ENCODE measurements around the gene ALG14.
A peak's percentile ranks its signal among the peaks of the same experiment; 100 is the strongest.
"Not testable (repeated sequence)": the region's sequence is repeated elsewhere in the genome, so short reads cannot be mapped to it uniquely, and the experiment has no call there.

Gene ALG14

DNA sequence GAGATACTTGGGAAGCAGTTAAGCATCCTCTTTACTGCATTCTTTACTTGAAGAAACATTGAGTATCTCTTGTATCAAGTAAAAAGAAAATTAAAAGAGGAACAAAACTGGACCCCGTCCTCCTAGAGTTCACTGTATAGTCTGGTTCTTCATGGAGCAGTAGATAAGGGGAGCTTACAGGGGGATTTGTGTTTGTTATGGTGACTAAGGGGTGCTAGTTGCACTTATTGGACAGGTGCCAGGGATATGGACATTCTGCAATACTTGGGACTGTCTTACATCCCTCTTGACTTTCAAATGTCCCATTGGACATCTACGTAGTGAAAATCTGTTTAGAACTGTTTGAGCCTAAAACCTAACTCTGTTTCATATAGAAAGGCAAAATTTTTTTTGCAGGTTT is 67.2 kb downstream of the ALG14 start:
- DNase-seq, result no peak

DNA sequence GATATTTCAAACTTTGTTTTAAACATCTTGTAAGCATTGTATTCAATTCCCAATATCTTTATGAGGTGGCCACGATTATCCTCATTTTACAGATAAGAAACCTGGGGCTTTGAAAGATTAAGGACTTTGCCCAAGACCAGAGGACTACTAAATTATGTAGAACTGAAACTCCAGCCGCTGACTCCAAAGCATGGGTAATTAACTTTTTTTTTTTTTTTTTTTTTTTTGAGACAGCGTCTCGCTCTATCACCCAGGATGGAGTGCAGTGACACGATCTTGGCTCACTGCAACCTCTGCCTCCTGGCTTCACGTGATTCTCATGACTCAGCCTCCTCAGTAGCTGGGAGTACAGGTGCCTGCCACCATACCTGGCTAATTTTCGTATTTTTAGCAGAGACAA is 68.7 kb downstream of the ALG14 start:
- DNase-seq, result no peak

GRCh38 chr1:95003433-95003738 is 69.4 kb downstream of the ALG14 start:
- no peak for DNase-seq

GRCh38 chr1:95002540-95003432 is 70.0 kb downstream of the ALG14 start:
- peak; percentile 82 for DNase-seq

DNA sequence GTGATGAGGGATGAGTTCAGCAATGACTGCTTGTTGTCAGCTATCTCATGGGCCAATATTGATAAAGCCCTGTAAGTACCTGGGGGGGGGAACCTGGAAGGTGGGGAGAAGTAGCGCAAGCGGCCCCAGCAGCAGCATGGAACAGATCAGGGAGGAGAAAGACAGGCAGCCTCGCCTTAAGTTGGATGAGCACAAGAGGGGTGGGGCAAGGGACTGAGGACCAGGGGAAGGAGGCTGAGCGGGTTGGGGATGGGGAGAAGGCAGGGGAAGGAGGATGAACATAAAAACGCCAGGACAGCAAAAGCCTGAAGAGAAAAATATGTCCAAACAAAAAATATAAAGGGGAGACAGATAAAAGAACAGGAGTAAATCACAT is 70.6 kb downstream of the ALG14 start:
- DNase-seq, result peak; percentile 50

- DNase-seq, result peak; percentile 45
These were observed 73.2 kb downstream of the ALG14 start for GRCh38 chr1:94999456-95000131.

DNA sequence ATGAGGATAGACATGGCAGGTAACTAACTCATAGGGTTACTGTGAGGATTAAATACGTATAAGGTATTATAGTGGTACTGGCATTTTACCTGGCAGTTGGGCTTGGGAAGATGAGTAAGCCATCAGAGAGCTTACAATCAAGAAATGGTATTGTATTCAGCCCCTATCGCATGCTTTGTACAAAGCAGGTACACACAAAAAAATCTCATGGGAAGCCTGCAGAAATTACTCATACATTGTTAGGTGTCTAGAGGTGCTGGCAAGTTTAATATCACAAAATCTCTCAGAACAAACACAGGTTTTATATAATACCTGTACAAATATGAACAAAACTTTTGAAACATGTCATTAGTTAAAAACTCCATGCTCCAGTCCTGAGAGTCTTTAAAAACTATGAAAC is 74.0 kb downstream of the ALG14 start:
- DNase-seq, result no peak

DNA sequence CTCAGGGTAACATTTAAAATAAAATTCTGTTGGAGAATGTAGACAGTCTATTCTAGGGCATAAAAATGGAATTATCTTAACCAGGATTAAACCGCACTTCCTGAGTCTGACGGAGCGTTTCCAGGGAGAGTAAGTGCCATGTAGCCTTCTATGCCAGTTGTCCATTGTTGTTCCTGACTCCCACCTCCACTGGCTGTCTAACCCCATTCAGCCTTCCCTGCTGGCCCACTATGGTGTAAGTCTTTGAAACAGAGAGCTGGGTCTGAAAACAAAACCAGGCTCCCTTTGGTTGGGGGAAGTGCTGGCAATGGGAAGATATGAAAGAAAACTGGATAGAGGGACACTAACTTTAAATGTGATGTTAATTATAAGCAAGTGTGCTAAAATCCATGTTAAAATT is 74.6 kb downstream of the ALG14 start:
- no peak for DNase-seq

GRCh38 chr1:94995536-94995935 is 77.2 kb downstream of the ALG14 start:
- not testable (repeated sequence) for DNase-seq

DNA sequence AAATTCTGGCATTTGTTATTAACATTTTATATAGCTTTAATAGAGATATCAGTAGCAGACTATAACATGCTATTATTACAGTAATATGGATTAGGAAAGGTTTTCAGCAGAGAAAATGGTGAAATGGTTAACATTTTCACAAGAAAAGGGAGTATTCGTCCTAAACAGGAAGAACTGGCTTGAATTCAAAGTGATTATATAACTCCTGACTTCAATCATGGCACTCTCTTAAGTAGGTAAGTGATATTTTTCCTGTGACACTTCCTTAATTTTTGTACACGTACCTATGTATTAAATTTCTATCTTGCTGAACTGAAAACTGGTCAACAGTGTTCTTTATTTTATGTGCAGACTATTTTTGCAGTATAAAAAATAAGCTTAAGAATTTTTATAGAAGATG is 77.9 kb downstream of the ALG14 start:
- DNase-seq, result no peak

DNA sequence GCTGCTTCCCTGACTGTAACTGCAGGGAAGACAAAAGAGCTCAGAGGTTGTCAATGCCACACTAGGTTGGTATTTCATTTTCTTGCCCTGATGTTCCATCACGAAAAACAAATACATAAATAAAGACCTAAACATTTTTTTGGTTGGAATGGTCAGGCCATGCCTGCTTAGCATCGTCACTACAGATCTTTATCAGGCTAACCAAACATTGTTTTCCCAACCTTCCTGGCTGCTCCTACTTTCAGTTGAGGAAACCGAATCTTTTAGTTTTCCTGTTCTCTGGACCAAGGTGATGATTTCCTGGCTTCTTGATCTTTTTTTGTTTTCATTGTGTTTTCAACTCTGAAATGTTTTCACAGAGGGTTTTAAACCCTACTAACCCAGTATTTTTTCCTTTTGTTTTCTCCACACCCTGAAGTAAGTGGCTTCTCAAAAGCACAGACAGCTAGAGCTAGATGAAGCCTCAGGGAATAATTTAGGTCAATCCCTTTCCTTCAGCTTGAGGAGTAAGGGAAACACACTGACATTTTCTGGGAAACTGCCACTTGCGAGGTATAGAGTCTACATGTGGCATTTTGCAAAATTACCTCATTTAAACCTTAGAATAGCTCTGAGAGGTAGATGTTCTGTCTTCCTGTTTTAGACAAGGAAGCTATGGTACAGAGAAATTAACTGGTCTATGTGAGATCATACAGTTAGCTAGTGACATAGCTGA is 78.7 kb downstream of the ALG14 start:
- DNase-seq, result no peak

- DNase-seq, result no peak
These were observed 79.7 kb downstream of the ALG14 start for GRCh38 chr1:94992863-94993563.

- DNase-seq, result no peak
These were observed 80.6 kb downstream of the ALG14 start for GRCh38 chr1:94992161-94992560.

DNA sequence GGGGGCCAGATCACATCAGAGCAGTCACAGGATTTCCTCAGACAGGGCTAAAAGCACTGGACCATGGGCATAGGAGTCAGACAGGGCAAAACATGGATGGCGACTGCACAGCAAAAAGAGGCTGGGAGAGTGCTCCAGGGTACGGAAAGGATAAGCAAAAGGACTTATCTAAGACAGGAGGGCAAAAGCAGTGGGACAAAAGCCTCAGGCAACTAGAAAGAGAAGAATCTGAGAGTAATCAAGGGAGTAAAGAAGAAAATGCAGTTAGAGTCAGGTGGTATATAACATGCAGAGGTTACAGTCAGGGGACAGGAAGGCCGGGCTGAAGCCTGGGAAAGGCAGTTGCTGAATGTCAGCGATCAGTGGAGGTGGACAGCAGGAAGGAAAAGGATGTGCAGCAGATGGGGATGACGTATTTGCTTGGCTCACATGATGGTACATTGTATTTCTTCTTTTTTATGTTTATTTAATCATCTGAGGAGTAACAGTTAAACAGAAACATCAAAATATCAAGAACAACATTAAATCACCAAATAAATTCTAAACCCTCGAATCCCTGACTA is 82.8 kb downstream of the ALG14 start:
- DNase-seq, result no peak

DNA sequence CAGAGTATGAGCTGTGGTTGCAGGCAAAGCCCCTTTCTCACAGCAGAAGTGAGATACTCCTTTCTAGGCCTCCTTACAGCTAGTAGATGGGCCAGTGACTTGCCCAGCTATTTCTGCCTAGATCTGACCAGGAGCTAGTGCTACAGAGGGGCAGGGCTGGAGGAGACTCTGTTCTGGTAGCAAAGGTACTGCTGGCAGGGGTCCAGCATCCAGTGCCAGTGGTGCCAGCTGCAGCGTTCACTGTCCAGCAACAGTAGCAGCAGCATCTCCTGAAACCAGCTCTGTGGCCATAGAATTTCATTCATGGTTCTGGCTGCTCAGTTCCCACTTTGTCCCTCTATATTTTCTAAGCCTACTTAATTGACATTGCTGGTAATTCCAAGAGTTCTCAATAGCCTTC is 83.4 kb downstream of the ALG14 start:
- DNase-seq, result no peak

DNA sequence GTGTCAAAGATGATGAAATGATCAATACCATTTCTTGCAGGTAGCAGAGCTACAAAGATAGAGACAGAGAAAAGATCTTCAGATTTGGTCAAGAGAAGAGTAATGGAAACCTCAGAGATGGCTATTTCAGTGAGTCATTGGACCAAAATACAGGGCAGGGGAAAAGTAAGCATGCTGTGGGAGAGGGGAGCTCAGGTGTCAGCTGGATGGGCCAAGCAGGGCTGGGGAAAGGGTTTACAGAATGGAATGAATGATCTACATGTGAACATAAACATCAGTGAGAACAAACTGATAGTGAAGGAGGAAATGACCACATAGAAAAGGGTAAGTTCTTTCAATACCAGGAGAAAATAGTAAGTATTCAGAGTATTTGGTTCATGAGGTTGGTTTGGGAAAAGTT is 84.4 kb downstream of the ALG14 start:
- no peak for DNase-seq

GRCh38 chr1:94986783-94987182 is 86.0 kb downstream of the ALG14 start:
- no peak for DNase-seq

GRCh38 chr1:94983171-94983739 is 89.5 kb downstream of the ALG14 start:
- DNase-seq, result no peak

DNA sequence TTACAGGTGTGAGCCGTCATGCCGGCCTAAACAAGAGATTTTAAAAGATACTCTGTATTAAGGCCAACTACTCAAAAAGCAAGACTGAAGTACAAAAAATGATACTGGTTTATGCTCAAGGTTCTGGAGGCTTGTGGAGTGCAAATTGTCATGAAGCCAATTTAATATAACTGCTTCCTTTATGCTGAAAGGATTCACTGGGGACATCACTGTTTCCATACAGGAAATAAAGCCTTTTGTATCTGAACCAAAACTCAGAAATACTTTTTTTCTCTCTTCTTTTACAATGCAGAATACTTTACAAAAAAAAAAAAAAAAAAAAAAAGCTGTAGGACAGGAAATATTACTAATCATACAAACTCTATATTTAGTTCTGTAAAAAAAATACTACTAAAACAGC is 90.4 kb downstream of the ALG14 start:
- no peak for DNase-seq

GRCh38 chr1:94981575-94981973 is 91.2 kb downstream of the ALG14 start:
- no peak for DNase-seq

DNA sequence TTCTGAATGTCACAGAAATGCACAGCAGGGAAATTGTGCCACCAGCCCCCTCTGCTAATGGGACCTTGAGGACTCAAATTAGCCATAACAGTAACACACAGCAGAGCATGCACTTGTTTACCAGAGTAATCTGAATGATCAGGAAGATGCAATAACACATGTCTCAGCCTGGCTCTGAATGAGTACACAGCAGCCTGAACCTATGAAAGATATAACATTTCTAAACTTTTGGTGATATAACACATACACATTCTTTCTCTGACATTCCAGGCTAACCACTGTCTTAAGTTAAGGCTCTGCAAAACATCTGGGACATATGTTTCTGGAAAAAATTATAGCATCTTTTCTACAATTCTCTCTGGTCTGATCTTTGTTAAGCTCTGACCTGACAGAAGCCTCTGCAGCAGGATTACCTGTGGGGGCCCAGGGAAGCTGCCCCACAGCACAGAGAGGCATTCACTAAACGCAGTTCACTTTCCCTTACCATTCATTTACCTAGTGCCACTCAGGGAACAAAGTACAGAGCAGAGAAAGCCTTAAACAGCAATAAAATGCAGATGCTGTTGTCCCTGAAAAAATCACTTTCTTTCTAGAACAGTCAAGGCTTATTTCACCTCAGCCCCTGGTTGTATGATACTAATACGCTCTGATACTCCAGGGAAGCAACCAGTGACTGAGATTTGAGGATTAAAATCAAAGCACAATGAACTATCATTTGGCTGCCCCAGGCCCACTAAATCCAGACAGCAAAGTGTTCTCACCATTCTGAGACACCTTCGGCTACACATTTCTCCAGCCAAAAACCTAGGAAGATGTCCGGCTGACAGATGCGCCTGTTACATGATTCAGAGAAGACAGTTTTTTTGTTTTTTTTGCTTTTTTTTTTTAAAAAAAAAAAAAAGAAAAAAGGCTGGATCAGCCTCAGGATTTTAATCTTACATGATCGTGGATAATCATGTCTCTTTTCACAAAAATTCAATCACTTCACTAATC is 91.9 kb downstream of the ALG14 start:
- DNase-seq, result no peak
